Ascending aorta (tissue), 2 donors: ENCODE results near the gene FLNA. TPM values are rescaled to one million over a fixed set of nuclear protein-coding genes. Genes with fewer than 3 reads are reported as not detected.

Experiments used
- DNase-seq, 2 donors: peaks; one replicate each; pipeline ENCODE4 v3.0.0-alpha.2; 2019; ENCODE audit warnings: low spot score in 2 of 2
- H3K27ac ChIP-seq, 2 donors: fragments of 200-600 bp; sonication (generic); one replicate each; pipeline ENCODE4 v1.5.1; 2016 to 2017; ENCODE audit warnings: mild to moderate bottlenecking in 1 of 2
- H3K27me3 ChIP-seq: fragments of 200-600 bp; sonication (generic); one replicate; pipeline ENCODE4 v1.5.1; 2017
- H3K36me3 ChIP-seq, 2 donors: fragments of 200-600 bp; sonication (generic); one replicate each; pipeline ENCODE4 v1.5.1; 2016
- H3K4me1 ChIP-seq, 2 donors: fragments of 200-600 bp; sonication (generic); one replicate each; pipeline ENCODE4 v1.5.1; 2016 to 2017; ENCODE audit warnings: mild to moderate bottlenecking in 1 of 2
- H3K4me3 ChIP-seq, 2 donors: fragments of 200-600 bp; sonication (generic); one replicate each; pipeline ENCODE4 v1.5.1; 2016 to 2017; ENCODE audit warnings: mild to moderate bottlenecking in 1 of 2
- H3K9me3 ChIP-seq, 2 donors: fragments of 200-600 bp; sonication (generic); one replicate each; pipeline ENCODE4 v1.5.1; 2016
- intact Hi-C: fragments of 100-400 bp; cut with DNase I; formaldehyde crosslinking; loops from one replicate; pipeline ENCODE4 v1.15.1; 2023
- total RNA-seq: library from RNA; depleted of rRNA; stranded (reverse); fragments of >200 nt; gene quantifications from one replicate; pipeline ENCODE4 v1.1.0, GENCODE V29; 2016
- TF ChIP-seq, protein P1 (sequence below), 3 experiments: fragments of 200-600 bp in 2 of 3; fragments of 450-650 bp in 1 of 3; sonication (generic) in 2 of 3; IDR thresholded peaks; one replicate each; pipeline ENCODE4 v1.5.1; 2016 to 2019; ENCODE audit warnings: antibody characterized with exemption in 3 of 3, mild to moderate bottlenecking in 1 of 3, moderate library complexity in 1 of 3

The FLNA gene
- total RNA-seq, 1 donor from 2014 or later: 6,152 TPM

DNA sequence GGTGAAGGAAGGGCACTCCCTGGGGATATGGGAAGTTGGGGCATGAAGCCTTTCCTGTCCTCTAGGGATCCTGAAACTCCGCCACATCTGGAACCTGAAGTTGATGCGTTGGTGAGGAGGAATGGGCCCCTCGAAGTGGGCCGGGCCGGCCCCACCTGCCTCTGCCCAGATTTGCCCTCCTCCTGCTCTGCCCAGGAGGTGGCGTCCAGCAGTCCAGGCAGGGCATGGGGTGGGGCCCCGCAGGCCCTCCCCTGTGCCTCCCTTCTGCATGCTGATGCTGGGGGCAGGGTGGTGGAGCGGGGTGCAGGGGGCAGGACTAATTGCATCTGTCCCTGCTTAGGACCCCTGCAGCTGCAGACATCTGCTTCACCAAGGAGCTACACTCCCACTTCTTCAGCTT, 38.7 kb upstream of the FLNA start:
- Histone ChIP-seq H3K4me1 (peaks cover 0 to 7% of the 10 kb centered on the region in 2 donors), H3K9me3 (no peaks in the 10 kb centered on the region), H3K27ac (peak overlapping the region in 1 of 2 donors; percentile 91), H3K27me3 (no peaks in the 10 kb centered on the region), H3K4me3 (no peak overlapping the region), H3K36me3 (peaks cover 0 to 3% of the 10 kb centered on the region in 2 donors)
- TF ChIP-seq, protein P1, sequence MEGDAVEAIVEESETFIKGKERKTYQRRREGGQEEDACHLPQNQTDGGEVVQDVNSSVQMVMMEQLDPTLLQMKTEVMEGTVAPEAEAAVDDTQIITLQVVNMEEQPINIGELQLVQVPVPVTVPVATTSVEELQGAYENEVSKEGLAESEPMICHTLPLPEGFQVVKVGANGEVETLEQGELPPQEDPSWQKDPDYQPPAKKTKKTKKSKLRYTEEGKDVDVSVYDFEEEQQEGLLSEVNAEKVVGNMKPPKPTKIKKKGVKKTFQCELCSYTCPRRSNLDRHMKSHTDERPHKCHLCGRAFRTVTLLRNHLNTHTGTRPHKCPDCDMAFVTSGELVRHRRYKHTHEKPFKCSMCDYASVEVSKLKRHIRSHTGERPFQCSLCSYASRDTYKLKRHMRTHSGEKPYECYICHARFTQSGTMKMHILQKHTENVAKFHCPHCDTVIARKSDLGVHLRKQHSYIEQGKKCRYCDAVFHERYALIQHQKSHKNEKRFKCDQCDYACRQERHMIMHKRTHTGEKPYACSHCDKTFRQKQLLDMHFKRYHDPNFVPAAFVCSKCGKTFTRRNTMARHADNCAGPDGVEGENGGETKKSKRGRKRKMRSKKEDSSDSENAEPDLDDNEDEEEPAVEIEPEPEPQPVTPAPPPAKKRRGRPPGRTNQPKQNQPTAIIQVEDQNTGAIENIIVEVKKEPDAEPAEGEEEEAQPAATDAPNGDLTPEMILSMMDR (IDR thresholded peaks at IDR 0.05): no peak
- no peak for DNase-seq
- intact Hi-C loops: loop anchor here (5.0 kb wide), 1 partner anchor 64 kb away; the partner anchor contains the start of gene LAGE3

DNA sequence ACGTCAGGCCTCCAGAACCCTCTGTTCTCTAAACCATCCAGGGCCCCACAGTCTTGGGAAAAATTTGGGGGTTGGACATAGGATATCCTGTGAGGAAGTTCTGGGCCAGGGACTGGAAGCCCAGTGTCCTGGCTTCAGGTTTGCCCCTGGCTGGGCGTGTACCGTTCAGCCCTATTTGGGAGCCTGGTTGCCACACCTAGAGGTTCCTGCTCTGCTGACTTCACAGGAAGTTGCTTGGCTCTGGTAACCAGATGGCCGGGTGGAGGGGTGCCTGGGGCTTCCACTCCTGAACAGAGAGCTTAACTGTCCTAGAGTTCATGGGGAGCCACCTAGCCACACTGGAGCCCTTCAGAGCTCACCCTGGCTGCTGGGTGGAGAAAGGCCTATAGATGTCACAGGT, 38.0 kb upstream of the FLNA start:
- peak in 1 of 2 donors; percentile 73 for DNase-seq
- Histone ChIP-seq H3K27me3 (no peaks in the 10 kb centered on the region), H3K9me3 (no peaks in the 10 kb centered on the region), H3K4me3 (peak overlapping the region; percentile 60 to 82), H3K36me3 (peaks cover 0 to 3% of the 10 kb centered on the region in 2 donors), H3K4me1 (peaks cover 0 to 9% of the 10 kb centered on the region in 2 donors), H3K27ac (peak overlapping the region; percentile 89 to 91)
- TF ChIP-seq, protein P1 (IDR thresholded peaks at IDR 0.05): no peak
- intact Hi-C loops: loop anchor here (1.0 to 5.0 kb wide), 2 partner anchors 16 to 65 kb away; partner anchors contain the start of genes ATP6AP1 and LAGE3

DNA sequence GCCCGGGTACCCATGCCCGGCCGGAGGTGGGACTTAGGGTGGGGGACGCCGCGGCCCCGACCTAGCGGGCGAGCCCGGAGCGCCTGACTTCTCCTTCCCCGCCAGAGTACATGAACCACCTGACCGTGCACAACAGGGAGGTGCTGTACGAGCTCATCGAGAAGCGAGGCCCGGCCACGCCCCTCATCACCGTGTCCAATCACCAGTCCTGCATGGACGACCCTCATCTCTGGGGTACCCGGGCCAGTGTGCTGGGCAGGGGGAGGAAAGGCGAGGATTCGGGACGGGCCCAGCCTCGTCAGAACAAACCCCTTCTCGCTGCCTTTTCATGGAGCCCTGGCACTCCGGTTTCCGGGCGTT, 37.5 kb upstream of the FLNA start:
- Histone ChIP-seq H3K4me3 (peak overlapping the region; percentile 60 to 82), H3K36me3 (peaks cover 0 to 3% of the 10 kb centered on the region in 2 donors), H3K4me1 (peaks cover 0 to 9% of the 10 kb centered on the region in 2 donors), H3K27ac (peak overlapping the region; percentile 89 to 91), H3K9me3 (no peaks in the 10 kb centered on the region), H3K27me3 (no peaks in the 10 kb centered on the region)
- TF ChIP-seq, protein P1 (IDR thresholded peaks at IDR 0.05): no peak
- intact Hi-C loops: loop anchor here (1.0 to 5.0 kb wide), 2 partner anchors 16 to 65 kb away; partner anchors contain the start of genes ATP6AP1 and LAGE3
- peak in 1 of 2 donors; percentile 79 for DNase-seq

DNA sequence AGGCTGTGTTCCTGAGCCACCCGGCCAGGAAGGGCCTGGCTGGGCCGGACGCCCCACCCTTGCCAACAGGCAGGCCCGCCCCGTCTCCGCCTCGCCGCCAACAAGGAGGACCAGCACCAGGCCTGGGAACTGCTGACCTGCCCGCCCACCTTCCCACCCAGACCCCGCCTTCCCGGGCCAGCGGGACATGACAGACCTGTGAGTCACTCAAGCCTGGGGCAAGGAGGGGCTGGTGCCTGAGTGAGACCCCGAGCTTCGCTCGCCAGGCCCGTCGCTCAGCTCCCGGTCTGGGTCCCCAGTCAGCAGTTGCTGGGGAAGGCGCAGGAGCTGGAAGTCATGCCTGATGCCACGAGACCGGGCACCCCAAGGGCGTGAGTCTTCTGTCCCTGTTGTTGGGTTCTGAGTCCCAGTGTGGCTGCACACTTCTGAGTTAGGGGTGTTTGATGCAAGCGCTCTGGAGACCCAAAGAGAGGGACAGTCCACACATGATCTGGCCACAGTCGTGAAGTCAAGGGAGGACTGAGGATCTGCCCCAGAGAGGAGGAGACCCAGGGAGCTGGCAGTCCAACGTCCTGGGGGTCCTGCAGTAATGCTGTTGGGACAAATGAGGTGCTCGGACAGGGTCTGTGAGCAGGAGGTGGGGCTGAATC, 34.9 kb upstream of the FLNA start, which contains the start of gene DNASE1L1:
TSS of gene DNASE1L1 (minus strand) at position 33 of the 650 bp plus-strand sequence. CDS start 3,686 bp downstream, outside the sequence.
- peaks cover 3% of the 10 kb centered on the region in 2 donors for H3K36me3 ChIP-seq
- intact Hi-C loops: loop anchor here (5.0 kb wide), 1 partner anchor 33 kb away; the partner anchor contains the start of gene FAM50A
- H3K27me3 ChIP-seq: no peaks in the 10 kb centered on the region
- H3K4me3 ChIP-seq: peak within 1 kb of the TSS; percentile 27 to 58
- H3K9me3 ChIP-seq: no peaks in the 10 kb centered on the region
- peak; percentile 89 to 96 for DNase-seq
- H3K4me1 ChIP-seq: peaks cover 0 to 9% of the 10 kb centered on the region in 2 donors
- TF ChIP-seq, protein P1 (IDR thresholded peaks at IDR 0.05): no peak
- peak within 1 kb of the TSS; percentile 85 to 88 for H3K27ac ChIP-seq

DNA sequence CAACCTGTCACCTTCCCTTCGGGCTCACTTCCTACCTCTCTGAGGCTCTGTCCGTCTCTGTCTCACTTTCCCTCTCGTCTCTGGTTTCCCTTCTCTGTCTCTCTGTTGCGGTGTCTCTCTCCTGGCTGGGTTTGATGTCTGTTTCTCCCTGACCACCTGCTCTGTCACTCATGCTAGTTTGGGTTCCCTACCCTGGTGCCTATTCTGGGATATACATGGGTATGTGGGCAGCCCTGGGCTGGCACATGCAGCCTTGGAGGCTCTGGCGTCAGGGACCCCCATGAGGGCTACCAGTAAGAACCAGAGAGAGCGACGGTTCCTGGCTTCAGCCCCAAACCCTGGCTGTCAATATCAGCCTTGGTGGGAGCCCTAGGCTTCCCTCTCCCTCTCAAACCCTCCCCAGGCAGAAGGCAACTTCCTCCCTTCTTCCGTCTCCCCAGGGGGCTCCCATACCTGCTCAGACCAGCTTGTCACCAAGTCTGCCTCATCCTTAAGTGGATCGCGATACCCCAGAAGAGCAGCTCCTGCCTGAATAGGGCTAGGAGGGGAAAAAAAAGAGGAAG, 34.3 kb upstream of the FLNA start:
- H3K27me3 ChIP-seq: no peaks in the 10 kb centered on the region
- intact Hi-C loops: loop anchor here (5.0 kb wide), 1 partner anchor 34 kb away; the partner anchor contains the start of gene FAM50A
- H3K27ac ChIP-seq: peak overlapping the region; percentile 85 to 88
- DNase-seq: peak in 1 of 2 donors; percentile 63
- H3K9me3 ChIP-seq: no peaks in the 10 kb centered on the region
- peaks cover 0 to 9% of the 10 kb centered on the region in 2 donors for H3K4me1 ChIP-seq
- peaks cover 0 to 3% of the 10 kb centered on the region in 2 donors for H3K36me3 ChIP-seq
- H3K4me3 ChIP-seq: peak overlapping the region; percentile 27 to 58
- TF ChIP-seq, protein P1 (IDR thresholded peaks at IDR 0.05): no peak
